Mucosa of stomach (tissue), 1 donor: ENCODE data around the gene FLOT2.
"Not testable (repeated sequence)": the region's sequence is repeated elsewhere in the genome, so short reads cannot be mapped to it uniquely, and the experiment has no call there.

Source experiments
- H3K27me3 ChIP-seq: one replicate; pipeline ENCODE4 v1.7.0; 2013; ENCODE audit warnings: mild to moderate bottlenecking, low read length; ENCODE audit not compliant: control insufficient read depth, insufficient read depth
- H3K36me3 ChIP-seq: one replicate; pipeline ENCODE4 v1.7.0; 2013; ENCODE audit warnings: low read length; ENCODE audit not compliant: control insufficient read depth, insufficient read depth
- H3K4me1 ChIP-seq: one replicate; pipeline ENCODE4 v1.7.0; 2013; ENCODE audit warnings: mild to moderate bottlenecking, low read length; ENCODE audit not compliant: control insufficient read depth, insufficient read depth
- H3K4me3 ChIP-seq: one replicate; pipeline ENCODE4 v1.7.0; 2013; ENCODE audit warnings: low read length
- H3K9ac ChIP-seq: one replicate; pipeline ENCODE4 v1.7.0; 2013; ENCODE audit warnings: mild to moderate bottlenecking, low read length, moderate library complexity
- H3K9me3 ChIP-seq: one replicate; pipeline ENCODE4 v1.7.0; 2013; ENCODE audit warnings: mild to moderate bottlenecking, low read length, moderate library complexity; ENCODE audit not compliant: control insufficient read depth
- donor health status: Pancreatic carcinoma.

FLOT2 gene

GRCh38 chr17:28901866-28902818 lies 4.6 kb upstream of the FLOT2 start:
- Histone ChIP-seq H3K9me3 (no peaks in the 10 kb centered on the region), H3K4me3 (peak overlapping the region; percentile 58), H3K27me3 (no peaks in the 10 kb centered on the region), H3K4me1 (peaks cover 38% of the 10 kb centered on the region), H3K9ac (peak overlapping the region; percentile 67), H3K36me3 (peaks cover 5% of the 10 kb centered on the region)

GRCh38 chr17:28900986-28901726 lies 3.6 kb upstream of the FLOT2 start:
- Histone ChIP-seq H3K27me3 (no peaks in the 10 kb centered on the region), H3K4me1 (peaks cover 40% of the 10 kb centered on the region), H3K36me3 (no peaks in the 10 kb centered on the region), H3K9me3 (no peaks in the 10 kb centered on the region), H3K4me3 (peak overlapping the region; percentile 22), H3K9ac (peak overlapping the region; percentile 36)

- H3K27me3 ChIP-seq: no peaks in the 10 kb centered on the region
- no peaks in the 10 kb centered on the region for H3K9me3 ChIP-seq
- no peaks in the 10 kb centered on the region for H3K36me3 ChIP-seq
- H3K9ac ChIP-seq: peak overlapping the region; percentile 87
- H3K4me3 ChIP-seq: no peak overlapping the region
- peaks cover 45% of the 10 kb centered on the region for H3K4me1 ChIP-seq
These were observed 1.8 kb upstream of the FLOT2 start for GRCh38 chr17:28899212-28899815.

- no peaks in the 10 kb centered on the region for H3K9me3 ChIP-seq
- H3K36me3 ChIP-seq: no peaks in the 10 kb centered on the region
- H3K4me1 ChIP-seq: peaks cover 39% of the 10 kb centered on the region
- peak overlapping the region; percentile 87 for H3K9ac ChIP-seq
- H3K4me3 ChIP-seq: peak overlapping the region; percentile 92
- H3K27me3 ChIP-seq: no peaks in the 10 kb centered on the region
These were observed 1.0 kb upstream of the FLOT2 start for GRCh38 chr17:28898527-28898955.

- Histone ChIP-seq H3K9ac (peak overlapping the region; percentile 87), H3K36me3 (no peaks in the 10 kb centered on the region), H3K4me3 (peak overlapping the region; percentile 92), H3K4me1 (peaks cover 38% of the 10 kb centered on the region), H3K9me3 (no peaks in the 10 kb centered on the region), H3K27me3 (no peaks in the 10 kb centered on the region)
These were observed 415 bp upstream of the FLOT2 start for GRCh38 chr17:28897769-28898526.

- H3K27me3 ChIP-seq: no peaks in the 10 kb centered on the region
- peak overlapping the region; percentile 92 for H3K4me3 ChIP-seq
- no peaks in the 10 kb centered on the region for H3K9me3 ChIP-seq
- peaks cover 40% of the 10 kb centered on the region for H3K4me1 ChIP-seq
- no peaks in the 10 kb centered on the region for H3K36me3 ChIP-seq
- peak overlapping the region; percentile 87 for H3K9ac ChIP-seq
These were observed 1.0 kb downstream of the FLOT2 start for GRCh38 chr17:28896491-28896883.

- no peaks in the 10 kb centered on the region for H3K27me3 ChIP-seq
- H3K4me1 ChIP-seq: peaks cover 34% of the 10 kb centered on the region
- H3K9ac ChIP-seq: peak overlapping the region; percentile 87
- no peaks in the 10 kb centered on the region for H3K9me3 ChIP-seq
- H3K4me3 ChIP-seq: no peak overlapping the region
- no peaks in the 10 kb centered on the region for H3K36me3 ChIP-seq
These were observed 1.6 kb downstream of the FLOT2 start for GRCh38 chr17:28895794-28896447.

GRCh38 chr17:28893248-28894183 lies 4.0 kb downstream of the FLOT2 start:
- Histone ChIP-seq H3K4me1 (peaks cover 31% of the 10 kb centered on the region), H3K9ac (peak overlapping the region; percentile 5)

GRCh38 chr17:28892024-28892423 lies 5.5 kb downstream of the FLOT2 start:
- peaks cover 22% of the 10 kb centered on the region for H3K4me1 ChIP-seq
- no peaks in the 10 kb centered on the region for H3K27me3 ChIP-seq
- no peaks in the 10 kb centered on the region for H3K9me3 ChIP-seq
- no peak overlapping the region for H3K4me3 ChIP-seq
- no peaks in the 10 kb centered on the region for H3K36me3 ChIP-seq
- H3K9ac ChIP-seq: no peak overlapping the region

More at GRCh38 chr17:28893248-28894183, 4.0 kb downstream of the FLOT2 start:
- H3K9me3 ChIP-seq, H3K36me3 ChIP-seq, H3K4me3 ChIP-seq, H3K27me3 ChIP-seq: not testable (repeated sequence)

- peaks cover 18% of the 10 kb centered on the region for H3K4me1 ChIP-seq
- no peak overlapping the region for H3K4me3 ChIP-seq
- H3K9me3 ChIP-seq: no peaks in the 10 kb centered on the region
- no peaks in the 10 kb centered on the region for H3K27me3 ChIP-seq
- no peaks in the 10 kb centered on the region for H3K36me3 ChIP-seq
- no peak overlapping the region for H3K9ac ChIP-seq
These were observed 6.3 kb downstream of the FLOT2 start for GRCh38 chr17:28891201-28891600.
